ENCODE data around the gene SETD2. TPM values are rescaled to one million over a fixed set of nuclear protein-coding genes. Genes with fewer than 3 reads are reported as not detected.
A peak's percentile ranks its signal among the peaks of the same experiment; 100 is the strongest.

The SETD2 gene
- total and polyA plus RNA-seq, 2 experiments from 2014 or later: 16.7 to 45.2 TPM

- H3K4me1 ChIP-seq (ENCODE audit: insufficient read depth): no peaks in the 10 kb centered on the region
- ATAC-seq (peak; percentile 91), DNase-seq (ENCODE audit: low spot score) (peak; percentile 93)
- TF ChIP-seq CTCF (conservative IDR thresholded peaks at IDR 0.05; ENCODE audit: low read depth in 2 of 2) (peak; percentile 81 to 99), CREB1 (CRISPR knock-in tag; IDR thresholded peaks at IDR 0.05; ENCODE audit: low read depth) (0 out of 2 replicates have a peak, but pooled peaks have one; percentile 56), EZH2 (IDR thresholded peaks at IDR 0.05; ENCODE audit: low read depth, unreplicated experiment) (no peak), STAT1 (IDR thresholded peaks at IDR 0.05; ENCODE audit: unreplicated experiment) (no peak)
- H3F3A ChIP-seq (replicated peaks; ENCODE audit: low read depth): no peaks in the 10 kb centered on the region
- H4K20me1 ChIP-seq (replicated peaks; ENCODE audit: insufficient read depth): no peaks in the 10 kb centered on the region; the same call in 1 of the 2 replicates
- H3K36me3 Mint-ChIP-seq (ENCODE audit: low read depth): peaks cover 9% of the 10 kb centered on the region; the same call in 2 of the 3 replicates
- H3K36me3 ChIP-seq (ENCODE audit: insufficient read depth): no peaks in the 10 kb centered on the region; the same call in 1 of the 2 replicates
- peaks cover 16% of the 10 kb centered on the region for H3K27me3 Mint-ChIP-seq (ENCODE audit: insufficient read depth, low read depth, poor library complexity)
- no peaks in the 10 kb centered on the region for H3K9me2 ChIP-seq (ENCODE audit: insufficient read depth)
- H3K4me3 Mint-ChIP-seq: no peak overlapping the region; the same call in 2 of the 3 replicates
- H3K4me2 ChIP-seq: no peak overlapping the region
- no peak overlapping the region for H2AFZ ChIP-seq
- no peak overlapping the region for H3K27ac Mint-ChIP-seq
- no peaks in the 10 kb centered on the region for H3K79me2 ChIP-seq (replicated peaks; ENCODE audit: insufficient read depth)
- H3K27ac ChIP-seq (ENCODE audit: low read depth): no peak overlapping the region
- no peaks in the 10 kb centered on the region for H3K9me3 Mint-ChIP-seq
- H3K27me3 ChIP-seq (ENCODE audit: insufficient read depth): no peaks in the 10 kb centered on the region
- peaks cover 2% of the 10 kb centered on the region; the same call in 2 of the 3 replicates for H3K4me1 Mint-ChIP-seq
- no peak overlapping the region for H3K4me3 ChIP-seq
Observed at GRCh38 chr3:46998121-46998851, 165.6 kb downstream of the SETD2 start.

GRCh38 chr3:46997453-46998091 lies 166.3 kb downstream of the SETD2 start:
- H3K36me3 Mint-ChIP-seq (ENCODE audit: low read depth): peaks cover 6% of the 10 kb centered on the region; the same call in 2 of the 3 replicates
- H3K27me3 Mint-ChIP-seq (ENCODE audit: insufficient read depth, low read depth, poor library complexity): peaks cover 16% of the 10 kb centered on the region
- no peak overlapping the region for H3K4me2 ChIP-seq
- H3K9me3 Mint-ChIP-seq: no peaks in the 10 kb centered on the region
- H3K27me3 ChIP-seq (ENCODE audit: insufficient read depth): no peaks in the 10 kb centered on the region
- ATAC-seq: no peak
- no peaks in the 10 kb centered on the region for H3K4me1 ChIP-seq (ENCODE audit: insufficient read depth)
- H2AFZ ChIP-seq: no peak overlapping the region
- no peak overlapping the region for H3K27ac ChIP-seq (ENCODE audit: low read depth)
- H3K79me2 ChIP-seq (replicated peaks; ENCODE audit: insufficient read depth): no peaks in the 10 kb centered on the region
- no peaks in the 10 kb centered on the region; the same call in 1 of the 2 replicates for H4K20me1 ChIP-seq (replicated peaks; ENCODE audit: insufficient read depth)
- no peak overlapping the region for H3K4me3 ChIP-seq
- H3K36me3 ChIP-seq (ENCODE audit: insufficient read depth): no peaks in the 10 kb centered on the region; the same call in 1 of the 2 replicates
- no peak for DNase-seq (ENCODE audit: low spot score)
- H3K9me2 ChIP-seq (ENCODE audit: insufficient read depth): no peaks in the 10 kb centered on the region
- H3K4me1 Mint-ChIP-seq: peaks cover 5% of the 10 kb centered on the region; the same call in 2 of the 3 replicates
- no peaks in the 10 kb centered on the region for H3F3A ChIP-seq (replicated peaks; ENCODE audit: low read depth)
- no peak overlapping the region for H3K4me3 Mint-ChIP-seq
- H3K27ac Mint-ChIP-seq: no peak overlapping the region
- TF ChIP-seq EZH2phosphoT487 (IDR thresholded peaks at IDR 0.05; ENCODE audit: unreplicated experiment) (no peak), CREB1 (CRISPR knock-in tag; IDR thresholded peaks at IDR 0.05; ENCODE audit: low read depth) (no peak), POLR2AphosphoS5 (IDR thresholded peaks at IDR 0.05; ENCODE audit: low read depth) (no peak), JUNB (IDR thresholded peaks at IDR 0.05; ENCODE audit: unreplicated experiment) (no peak), NANOG (IDR thresholded peaks at IDR 0.05; ENCODE audit: borderline replicate concordance) (no peak), EZH2 (IDR thresholded peaks at IDR 0.05; ENCODE audit: low read depth, unreplicated experiment) (no peak), STAT1 (IDR thresholded peaks at IDR 0.05; ENCODE audit: unreplicated experiment) (no peak)

Data from GM23338 (cell line).